ENCODE results near the gene TMEM120A. TPM values are rescaled to one million over a fixed set of nuclear protein-coding genes. Genes with fewer than 3 reads are reported as not detected.

Gene TMEM120A
- total RNA-seq, 4 donors from 2014 or later: 6.2 to 32.4 (median 29.0) TPM

DNA sequence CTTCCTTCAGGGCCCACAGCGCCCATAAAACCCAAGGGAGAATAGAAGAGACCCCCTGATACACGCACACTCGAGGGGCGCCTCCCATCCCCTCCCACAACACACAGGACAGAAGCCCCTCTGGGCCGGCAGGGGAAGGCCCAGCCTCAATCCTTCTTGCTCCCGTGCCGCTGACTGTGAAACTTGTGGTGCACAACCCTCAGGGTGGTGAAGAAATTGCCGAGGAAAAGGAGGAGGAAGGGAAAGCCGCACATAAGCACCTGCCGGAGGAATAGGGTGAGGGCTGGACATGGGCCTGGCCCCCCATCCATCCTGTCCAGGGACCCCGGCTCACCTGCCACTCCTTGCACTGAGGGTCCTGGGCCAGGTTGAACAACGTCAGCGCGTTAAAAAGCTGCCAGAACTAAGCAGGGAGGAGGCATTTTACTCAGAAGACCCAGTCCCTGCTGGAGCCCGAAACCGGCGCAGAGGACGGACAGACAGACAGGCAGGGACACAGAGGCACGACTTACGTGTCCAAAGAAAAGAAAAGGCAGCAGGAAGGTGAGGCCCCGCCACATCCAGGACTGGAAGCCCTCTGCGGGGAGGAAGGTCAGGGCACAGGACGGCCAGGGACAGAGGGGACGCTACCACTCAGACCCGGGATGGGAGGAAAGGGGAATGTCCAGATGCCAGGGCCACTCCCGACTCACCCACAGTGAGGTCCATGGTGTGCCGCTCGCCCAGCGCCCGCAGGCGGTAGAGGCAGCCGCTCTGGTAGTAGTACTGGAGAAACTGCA lies 7.2 kb downstream of the TMEM120A start:
- Histone ChIP-seq H3K4me3 (no peak overlapping the region), H3K9me3 (no peaks in the 10 kb centered on the region), H3K27ac (peak overlapping the region in 1 of 4 donors; percentile 37), H3K27me3 (no peaks in the 10 kb centered on the region), H3K4me1 (peaks cover 0 to 48% (median 12%) of the 10 kb centered on the region in 3 donors), H3K36me3 (peaks cover 0 to 69% of the 10 kb centered on the region in 2 donors)
- WGBS, 2 donors (ENCODE audit: low coverage in 1 of 2): 87 to 93% methylated on average over 3 to 16 of the region's 32 CpGs
- TF ChIP-seq, protein P1, sequence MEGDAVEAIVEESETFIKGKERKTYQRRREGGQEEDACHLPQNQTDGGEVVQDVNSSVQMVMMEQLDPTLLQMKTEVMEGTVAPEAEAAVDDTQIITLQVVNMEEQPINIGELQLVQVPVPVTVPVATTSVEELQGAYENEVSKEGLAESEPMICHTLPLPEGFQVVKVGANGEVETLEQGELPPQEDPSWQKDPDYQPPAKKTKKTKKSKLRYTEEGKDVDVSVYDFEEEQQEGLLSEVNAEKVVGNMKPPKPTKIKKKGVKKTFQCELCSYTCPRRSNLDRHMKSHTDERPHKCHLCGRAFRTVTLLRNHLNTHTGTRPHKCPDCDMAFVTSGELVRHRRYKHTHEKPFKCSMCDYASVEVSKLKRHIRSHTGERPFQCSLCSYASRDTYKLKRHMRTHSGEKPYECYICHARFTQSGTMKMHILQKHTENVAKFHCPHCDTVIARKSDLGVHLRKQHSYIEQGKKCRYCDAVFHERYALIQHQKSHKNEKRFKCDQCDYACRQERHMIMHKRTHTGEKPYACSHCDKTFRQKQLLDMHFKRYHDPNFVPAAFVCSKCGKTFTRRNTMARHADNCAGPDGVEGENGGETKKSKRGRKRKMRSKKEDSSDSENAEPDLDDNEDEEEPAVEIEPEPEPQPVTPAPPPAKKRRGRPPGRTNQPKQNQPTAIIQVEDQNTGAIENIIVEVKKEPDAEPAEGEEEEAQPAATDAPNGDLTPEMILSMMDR (IDR thresholded peaks at IDR 0.05): no peak
- TF ChIP-seq POLR2A (IDR thresholded peaks at IDR 0.05): no peak
- no peak for TF ChIP-seq POLR2AphosphoS5 (IDR thresholded peaks at IDR 0.05)
- no peak for TF ChIP-seq EP300 (IDR thresholded peaks at IDR 0.05)
- no peak for ATAC-seq

DNA sequence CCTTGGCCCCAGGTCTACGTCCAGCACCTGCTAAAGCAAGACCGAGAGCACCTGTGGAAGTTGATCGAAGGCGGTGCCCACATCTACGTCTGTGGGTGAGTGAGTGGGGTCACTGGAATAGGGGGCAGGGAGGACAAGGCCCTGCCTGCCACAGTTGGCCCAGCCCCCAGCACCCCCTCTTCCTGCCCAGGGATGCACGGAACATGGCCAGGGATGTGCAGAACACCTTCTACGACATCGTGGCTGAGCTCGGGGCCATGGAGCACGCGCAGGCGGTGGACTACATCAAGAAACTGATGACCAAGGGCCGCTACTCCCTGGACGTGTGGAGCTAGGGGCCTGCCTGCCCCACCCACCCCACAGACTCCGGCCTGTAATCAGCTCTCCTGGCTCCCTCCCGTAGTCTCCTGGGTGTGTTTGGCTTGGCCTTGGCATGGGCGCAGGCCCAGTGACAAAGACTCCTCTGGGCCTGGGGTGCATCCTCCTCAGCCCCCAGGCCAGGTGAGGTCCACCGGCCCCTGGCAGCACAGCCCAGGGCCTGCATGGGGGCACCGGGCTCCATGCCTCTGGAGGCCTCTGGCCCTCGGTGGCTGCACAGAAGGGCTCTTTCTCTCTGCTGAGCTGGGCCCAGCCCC lies 8.1 kb downstream of the TMEM120A start:
- ATAC-seq: no peak
- Histone ChIP-seq H3K4me1 (peaks cover 0 to 39% (median 12%) of the 10 kb centered on the region in 3 donors), H3K27ac (peak overlapping the region in 2 of 4 donors; percentile 19 to 31), H3K36me3 (peaks cover 0 to 71% of the 10 kb centered on the region in 2 donors), H3K27me3 (no peaks in the 10 kb centered on the region), H3K4me3 (no peak overlapping the region), H3K9me3 (no peaks in the 10 kb centered on the region)
- WGBS, 2 donors (ENCODE audit: low coverage in 1 of 2): 70% methylated on average over 2 of the region's 20 CpGs; no CpG with 5 or more reads in 1 of the 2 donors
- TF ChIP-seq EP300 (IDR thresholded peaks at IDR 0.05) (no peak), POLR2A (IDR thresholded peaks at IDR 0.05) (no peak), POLR2AphosphoS5 (IDR thresholded peaks at IDR 0.05) (no peak)
- TF ChIP-seq, protein P1 (IDR thresholded peaks at IDR 0.05): no peak

DNA sequence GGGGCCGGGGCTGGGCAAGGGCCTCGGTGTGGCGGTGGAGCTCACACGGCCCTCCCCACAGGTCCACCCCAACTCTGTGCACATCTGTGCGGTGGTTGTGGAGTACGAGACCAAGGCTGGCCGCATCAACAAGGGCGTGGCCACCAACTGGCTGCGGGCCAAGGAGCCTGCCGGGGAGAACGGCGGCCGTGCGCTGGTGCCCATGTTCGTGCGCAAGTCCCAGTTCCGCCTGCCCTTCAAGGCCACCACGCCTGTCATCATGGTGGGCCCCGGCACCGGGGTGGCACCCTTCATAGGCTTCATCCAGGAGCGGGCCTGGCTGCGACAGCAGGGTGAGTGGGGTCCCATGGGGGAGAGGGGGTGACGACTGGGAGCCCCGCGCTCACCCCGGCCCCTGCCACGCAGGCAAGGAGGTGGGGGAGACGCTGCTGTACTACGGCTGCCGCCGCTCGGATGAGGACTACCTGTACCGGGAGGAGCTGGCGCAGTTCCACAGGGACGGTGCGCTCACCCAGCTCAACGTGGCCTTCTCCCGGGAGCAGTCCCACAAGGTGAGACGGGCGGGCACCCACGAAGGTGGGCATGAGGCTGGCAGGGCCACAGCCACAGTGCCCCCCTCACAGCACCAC lies 8.8 kb downstream of the TMEM120A start:
- Histone ChIP-seq H3K27me3 (no peaks in the 10 kb centered on the region), H3K4me1 (peaks cover 0 to 32% (median 12%) of the 10 kb centered on the region in 3 donors), H3K9me3 (no peaks in the 10 kb centered on the region), H3K27ac (peak overlapping the region in 3 of 4 donors; percentile 10 to 31 (median 19)), H3K36me3 (peaks cover 0 to 77% of the 10 kb centered on the region in 2 donors), H3K4me3 (no peak overlapping the region)
- TF ChIP-seq POLR2AphosphoS5 (IDR thresholded peaks at IDR 0.05): peak; percentile 6
- TF ChIP-seq, protein P1 (IDR thresholded peaks at IDR 0.05): no peak
- 60 to 100% methylated on average over 1 to 3 of the region's 41 CpGs for WGBS, 2 donors (ENCODE audit: low coverage in 1 of 2)
- ATAC-seq: no peak

DNA sequence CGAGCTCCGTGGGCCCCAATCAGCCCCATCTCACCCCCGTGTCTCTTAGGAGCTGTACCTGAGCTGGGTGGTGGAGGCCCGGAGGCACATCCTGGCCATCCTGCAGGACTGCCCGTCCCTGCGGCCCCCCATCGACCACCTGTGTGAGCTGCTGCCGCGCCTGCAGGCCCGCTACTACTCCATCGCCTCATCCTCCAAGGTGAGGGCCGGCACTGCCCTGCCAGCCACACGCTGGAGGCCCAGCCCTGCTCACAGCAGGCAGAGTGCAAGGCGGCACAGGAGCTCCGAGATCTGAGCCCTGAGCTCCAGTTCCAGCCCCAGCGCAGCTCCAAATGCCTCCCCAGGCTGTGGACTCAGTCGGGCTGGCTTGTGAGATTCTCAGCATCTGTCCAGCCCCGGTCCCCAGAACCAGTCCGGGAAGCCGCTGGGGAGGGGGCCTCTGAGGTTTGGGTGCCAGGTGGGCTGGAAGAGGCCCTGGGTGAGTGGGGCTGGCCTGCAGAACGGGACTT lies 9.3 kb downstream of the TMEM120A start:
- Histone ChIP-seq H3K4me1 (peaks cover 0 to 27% (median 9%) of the 10 kb centered on the region in 3 donors), H3K9me3 (no peaks in the 10 kb centered on the region), H3K4me3 (no peak overlapping the region), H3K36me3 (peaks cover 0 to 83% of the 10 kb centered on the region in 2 donors), H3K27me3 (no peaks in the 10 kb centered on the region), H3K27ac (peak overlapping the region in 3 of 4 donors; percentile 10 to 31 (median 19))
- ATAC-seq: no peak
- WGBS, 2 donors (ENCODE audit: low coverage in 1 of 2): 80% methylated on average over 2 of the region's 21 CpGs; no CpG with 5 or more reads in 1 of the 2 donors
- no peak for TF ChIP-seq POLR2A (IDR thresholded peaks at IDR 0.05)
- no peak for TF ChIP-seq EP300 (IDR thresholded peaks at IDR 0.05)
- TF ChIP-seq, protein P1 (IDR thresholded peaks at IDR 0.05): no peak
- TF ChIP-seq POLR2AphosphoS5 (IDR thresholded peaks at IDR 0.05): no peak

All from gastroesophageal sphincter (tissue), 4 donors.